ENCODE measurements around the gene OLFML1. TPM values are rescaled to one million over a fixed set of nuclear protein-coding genes. Genes with fewer than 3 reads are reported as not detected.
A peak's percentile ranks its signal among the peaks of the same experiment; 100 is the strongest.

Gene OLFML1
- total RNA-seq, 2 experiments from 2014 or later, result not detected

- Mint-ChIP-seq H3K36me3 (peaks cover 13% of the 10 kb centered on the region), H3K27me3 (no peaks in the 10 kb centered on the region), H3K4me3 (no peak overlapping the region), H3K4me1 (peaks cover 64% of the 10 kb centered on the region), H3K27ac (peak overlapping the region; percentile 72), H3K9me3 (no peaks in the 10 kb centered on the region)
- peak; percentile 26 for DNase-seq
Measured at GRCh38 chr11:7527029-7527428, 41.7 kb downstream of the OLFML1 start.

GRCh38 chr11:7528514-7529049 lies 43.3 kb downstream of the OLFML1 start:
- Mint-ChIP-seq H3K36me3 (peaks cover 13% of the 10 kb centered on the region), H3K4me3 (no peak overlapping the region), H3K27ac (peak overlapping the region; percentile 66), H3K4me1 (peaks cover 64% of the 10 kb centered on the region), H3K9me3 (no peaks in the 10 kb centered on the region), H3K27me3 (no peaks in the 10 kb centered on the region)
- no peak for DNase-seq

- Mint-ChIP-seq H3K9me3 (no peaks in the 10 kb centered on the region), H3K27ac (no peak overlapping the region), H3K4me3 (no peak overlapping the region), H3K4me1 (peaks cover 62% of the 10 kb centered on the region), H3K36me3 (peaks cover 7% of the 10 kb centered on the region), H3K27me3 (no peaks in the 10 kb centered on the region)
- DNase-seq, result no peak
Measured at GRCh38 chr11:7530013-7530640, 44.8 kb downstream of the OLFML1 start.

- peaks cover 9% of the 10 kb centered on the region for H3K36me3 Mint-ChIP-seq
- H3K27ac Mint-ChIP-seq, result no peak overlapping the region
- H3K9me3 Mint-ChIP-seq, result no peaks in the 10 kb centered on the region
- DNase-seq, result no peak
- no peak overlapping the region for H3K4me3 Mint-ChIP-seq
- H3K27me3 Mint-ChIP-seq, result no peaks in the 10 kb centered on the region
- H3K4me1 Mint-ChIP-seq, result peaks cover 66% of the 10 kb centered on the region
Measured at GRCh38 chr11:7531011-7531410, 45.7 kb downstream of the OLFML1 start.

- no peaks in the 10 kb centered on the region for H3K9me3 Mint-ChIP-seq
- H3K4me3 Mint-ChIP-seq, result no peak overlapping the region
- DNase-seq, result no peak
- H3K27ac Mint-ChIP-seq, result no peak overlapping the region
- no peaks in the 10 kb centered on the region for H3K27me3 Mint-ChIP-seq
- H3K36me3 Mint-ChIP-seq, result peaks cover 11% of the 10 kb centered on the region
- H3K4me1 Mint-ChIP-seq, result peaks cover 66% of the 10 kb centered on the region
Measured at GRCh38 chr11:7532405-7533145, 47.3 kb downstream of the OLFML1 start.

GRCh38 chr11:7533199-7534041 lies 48.1 kb downstream of the OLFML1 start:
- Mint-ChIP-seq H3K36me3 (peaks cover 11% of the 10 kb centered on the region), H3K9me3 (no peaks in the 10 kb centered on the region), H3K4me1 (peaks cover 66% of the 10 kb centered on the region), H3K4me3 (no peak overlapping the region), H3K27ac (no peak overlapping the region), H3K27me3 (no peaks in the 10 kb centered on the region)
- no peak for DNase-seq

GRCh38 chr11:7534042-7534378 lies 48.7 kb downstream of the OLFML1 start:
- no peaks in the 10 kb centered on the region for H3K9me3 Mint-ChIP-seq
- H3K4me3 Mint-ChIP-seq, result no peak overlapping the region
- peaks cover 60% of the 10 kb centered on the region for H3K4me1 Mint-ChIP-seq
- H3K36me3 Mint-ChIP-seq, result peaks cover 11% of the 10 kb centered on the region
- H3K27ac Mint-ChIP-seq, result no peak overlapping the region
- no peaks in the 10 kb centered on the region for H3K27me3 Mint-ChIP-seq
- DNase-seq, result no peak

GRCh38 chr11:7536100-7536499 lies 50.8 kb downstream of the OLFML1 start:
- Mint-ChIP-seq H3K4me1 (peaks cover 53% of the 10 kb centered on the region), H3K36me3 (peaks cover 9% of the 10 kb centered on the region), H3K9me3 (no peaks in the 10 kb centered on the region), H3K4me3 (no peak overlapping the region), H3K27me3 (no peaks in the 10 kb centered on the region), H3K27ac (no peak overlapping the region)
- no peak for DNase-seq

- Mint-ChIP-seq H3K27me3 (no peaks in the 10 kb centered on the region), H3K9me3 (no peaks in the 10 kb centered on the region), H3K27ac (no peak overlapping the region), H3K36me3 (peaks cover 6% of the 10 kb centered on the region), H3K4me3 (no peak overlapping the region), H3K4me1 (peaks cover 53% of the 10 kb centered on the region)
- no peak for DNase-seq
Measured at GRCh38 chr11:7537265-7537664, 52.0 kb downstream of the OLFML1 start.

GRCh38 chr11:7538031-7538430 lies 52.7 kb downstream of the OLFML1 start:
- no peaks in the 10 kb centered on the region for H3K27me3 Mint-ChIP-seq
- H3K36me3 Mint-ChIP-seq, result peaks cover 6% of the 10 kb centered on the region
- DNase-seq, result peak; percentile 36
- H3K27ac Mint-ChIP-seq, result no peak overlapping the region
- H3K4me3 Mint-ChIP-seq, result no peak overlapping the region
- H3K9me3 Mint-ChIP-seq, result no peaks in the 10 kb centered on the region
- H3K4me1 Mint-ChIP-seq, result peaks cover 60% of the 10 kb centered on the region

- Mint-ChIP-seq H3K27ac (no peak overlapping the region), H3K27me3 (no peaks in the 10 kb centered on the region), H3K36me3 (peaks cover 6% of the 10 kb centered on the region), H3K4me3 (no peak overlapping the region), H3K9me3 (no peaks in the 10 kb centered on the region), H3K4me1 (peaks cover 61% of the 10 kb centered on the region)
- no peak for DNase-seq
Measured at GRCh38 chr11:7538466-7539454, 53.5 kb downstream of the OLFML1 start.

- no peaks in the 10 kb centered on the region for H3K9me3 Mint-ChIP-seq
- no peak overlapping the region for H3K27ac Mint-ChIP-seq
- no peak for DNase-seq
- H3K36me3 Mint-ChIP-seq, result peaks cover 2% of the 10 kb centered on the region
- H3K4me3 Mint-ChIP-seq, result no peak overlapping the region
- no peaks in the 10 kb centered on the region for H3K27me3 Mint-ChIP-seq
- peaks cover 49% of the 10 kb centered on the region for H3K4me1 Mint-ChIP-seq
Measured at GRCh38 chr11:7540830-7541555, 55.7 kb downstream of the OLFML1 start.

- DNase-seq, result no peak
- Mint-ChIP-seq H3K9me3 (no peaks in the 10 kb centered on the region), H3K27ac (no peak overlapping the region), H3K27me3 (no peaks in the 10 kb centered on the region), H3K4me1 (peaks cover 28% of the 10 kb centered on the region), H3K4me3 (no peak overlapping the region), H3K36me3 (no peaks in the 10 kb centered on the region)
Measured at GRCh38 chr11:7543302-7543701, 58.0 kb downstream of the OLFML1 start.

GRCh38 chr11:7544021-7544420 lies 58.7 kb downstream of the OLFML1 start:
- Mint-ChIP-seq H3K36me3 (no peaks in the 10 kb centered on the region), H3K9me3 (no peaks in the 10 kb centered on the region), H3K27me3 (no peaks in the 10 kb centered on the region), H3K4me1 (peaks cover 30% of the 10 kb centered on the region), H3K27ac (no peak overlapping the region), H3K4me3 (no peak overlapping the region)
- DNase-seq, result no peak
